ENCODE measurements around the gene CUEDC1. TPM values are rescaled to one million over a fixed set of nuclear protein-coding genes. Genes with fewer than 3 reads are reported as not detected.

Gene CUEDC1
- total and polyA plus RNA-seq, 9 of the 15 experiments (the other 6 are each of a cell fraction or from before 2014, with no cell fraction given): 0.20 to 4.1 (median 1.6) TPM; not detected in 1

DNA sequence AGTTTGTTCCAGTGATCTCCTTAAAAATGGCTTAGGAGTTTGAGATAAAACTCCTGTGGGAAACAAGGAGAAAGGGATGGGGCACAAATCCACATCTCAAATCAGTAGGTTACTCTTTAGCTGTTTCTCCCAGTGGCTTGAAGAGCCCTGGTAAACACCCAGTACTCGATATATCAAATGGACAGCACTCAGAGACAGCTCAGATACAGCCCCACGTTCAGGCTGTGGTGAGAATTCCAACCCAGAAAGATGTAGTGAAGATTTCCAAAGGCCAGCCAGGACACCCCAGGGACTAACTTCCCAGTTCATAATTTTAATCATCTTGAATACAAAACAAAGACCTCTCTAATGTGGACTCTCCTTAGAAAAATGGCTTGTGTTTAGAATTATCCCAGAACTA, 39.2 kb upstream of the CUEDC1 start (continued):
- TF ChIP-seq, protein P1, sequence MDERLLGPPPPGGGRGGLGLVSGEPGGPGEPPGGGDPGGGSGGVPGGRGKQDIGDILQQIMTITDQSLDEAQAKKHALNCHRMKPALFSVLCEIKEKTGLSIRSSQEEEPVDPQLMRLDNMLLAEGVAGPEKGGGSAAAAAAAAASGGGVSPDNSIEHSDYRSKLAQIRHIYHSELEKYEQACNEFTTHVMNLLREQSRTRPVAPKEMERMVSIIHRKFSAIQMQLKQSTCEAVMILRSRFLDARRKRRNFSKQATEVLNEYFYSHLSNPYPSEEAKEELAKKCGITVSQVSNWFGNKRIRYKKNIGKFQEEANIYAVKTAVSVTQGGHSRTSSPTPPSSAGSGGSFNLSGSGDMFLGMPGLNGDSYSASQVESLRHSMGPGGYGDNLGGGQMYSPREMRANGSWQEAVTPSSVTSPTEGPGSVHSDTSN (CRISPR knock-in tag; IDR thresholded peaks at IDR 0.05; ENCODE audit: low read depth): no peak
- TF ChIP-seq, protein P1 (tag; conservative IDR thresholded peaks at IDR 0.05; ENCODE audit: low read depth): peak; percentile 45; the same call in 1 of the 2 replicates
- no peak for TF ChIP-seq NFXL1 (CRISPR knock-in tag; IDR thresholded peaks at IDR 0.05)

DNA sequence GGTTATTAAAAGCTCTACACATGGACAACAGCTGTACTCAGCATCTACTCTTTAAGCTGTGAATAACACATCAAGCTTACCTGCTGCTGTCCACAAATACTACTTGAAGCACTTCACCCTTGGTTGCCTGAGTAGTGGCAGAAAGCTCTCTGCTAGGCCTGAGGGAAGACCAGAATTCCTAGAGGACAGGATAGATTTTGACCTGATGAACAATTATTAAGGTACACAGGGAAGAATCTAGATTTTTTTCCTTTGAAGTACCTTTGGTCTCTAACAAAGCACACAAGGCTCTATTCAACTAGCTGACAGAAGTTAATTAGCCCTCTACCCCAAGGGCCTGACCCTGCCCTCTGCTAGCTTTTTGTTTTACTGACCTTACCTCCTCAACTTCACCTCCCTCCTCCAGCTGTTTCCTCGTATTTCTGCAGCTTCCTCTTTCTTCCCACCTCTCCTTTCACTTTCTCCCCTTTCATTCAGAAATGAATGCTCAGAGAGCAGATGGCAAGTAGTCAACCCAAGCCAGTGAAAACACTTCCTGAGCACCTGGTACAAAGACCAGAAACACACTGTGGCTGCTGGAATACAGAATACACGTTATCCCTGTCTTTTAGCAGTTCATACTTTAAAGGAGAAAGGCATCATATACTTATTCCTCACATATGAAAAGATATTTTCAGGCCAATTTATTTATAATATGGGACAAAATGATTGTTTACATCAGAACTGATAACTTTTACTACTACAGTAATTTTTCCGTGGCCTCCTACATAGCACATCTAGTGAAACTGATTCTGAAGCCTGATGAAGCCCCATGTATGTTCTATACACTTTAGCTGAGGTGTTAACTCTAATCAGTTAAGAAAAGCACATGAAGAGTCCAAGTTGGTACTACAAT, 38.5 kb upstream of the CUEDC1 start:
- Histone ChIP-seq H3K36me3 (ENCODE audit: control insufficient read depth, insufficient read depth, low read length) (peaks cover 13% of the 10 kb centered on the region; the same call in 1 of the 3 replicates), H3K4me2 (ENCODE audit: insufficient read depth, low read length) (no peak overlapping the region), H3K4me1 (replicated peaks in 1 of 2; ENCODE audit: control insufficient read depth in 2 of 2, insufficient read depth in 2 of 2, low read length in 2 of 2) (peaks cover 3 to 43% of the 10 kb centered on the region in 2 experiments; a peak in 4 of 5 replicates), H3K27ac (ENCODE audit: extremely low read depth, low read depth, low read length) (no peak overlapping the region), H2AFZ (ENCODE audit: low read depth, low read length) (no peak overlapping the region), H3K4me3 (no peak overlapping the region), H4K20me1 (replicated peaks; ENCODE audit: control insufficient read depth, insufficient read depth, low read length) (no peaks in the 10 kb centered on the region; the same call in 1 of the 2 replicates), H3K27me3 (ENCODE audit: control insufficient read depth in 2 of 2, insufficient read depth in 2 of 2, low read length in 2 of 2) (no peaks in the 10 kb centered on the region), H3K9ac (ENCODE audit: insufficient read depth in 1 of 2, low read depth in 2 of 2, low read length in 2 of 2) (no peak overlapping the region), H3K9me1 (ENCODE audit: control insufficient read depth, insufficient read depth, low read length) (peaks cover 3% of the 10 kb centered on the region), H3K79me2 (ENCODE audit: control insufficient read depth, insufficient read depth, low read length) (no peaks in the 10 kb centered on the region), H3K9me3 (replicated peaks; ENCODE audit: control insufficient read depth, insufficient read depth, low read depth, low read length) (no peaks in the 10 kb centered on the region)
- no TSS peak for BruUV-seq (replicated peaks)
- FAIRE-seq (no peak), DNase-seq (ENCODE audit: extremely low read depth in 1 of 4, low spot score in 3 of 4) (no peak), ATAC-seq (peak; percentile 3; the same call in 1 of the 3 replicates)
- in situ Hi-C loops (cut with MboI) (no loop called here), intact Hi-C loops (cut with micrococcal nuclease) (loop anchor here (2.0 kb wide), 1 partner anchor 43 kb away; no protein-coding TSS in a partner anchor)
- CTCF ChIA-PET (ENCODE audit: low intra/inter-chr PET ratio): interaction anchor here (1.4 kb wide), 1 partner anchor 100 kb away, joined by 4 read pairs; no protein-coding TSS in a partner anchor
- POLR2A ChIA-PET: interaction anchor here (0.6 to 7.6 kb wide), 20 partner anchors 8 to 194 kb away, joined by 3 to 82 read pairs (median 4); partner anchors contain the start of genes MRPS23 and SRSF1
- 27% methylated on average over 3 of the region's 3 CpGs for WGBS (ENCODE audit: insufficient coverage, low coverage, missing lambda C conversion rate)
- TF ChIP-seq ZBTB7A (IDR thresholded peaks at IDR 0.05; ENCODE audit: borderline replicate concordance, control insufficient read depth, low read depth, low read length) (no peak), KDM5B (IDR thresholded peaks at IDR 0.05; ENCODE audit: insufficient replicate concordance, low read depth, low read length) (peak; percentile 14), KLF1 (tag; IDR thresholded peaks at IDR 0.05) (no peak), IFI16 (CRISPR knock-in tag; IDR thresholded peaks at IDR 0.05) (no peak), HSF4 (CRISPR knock-in tag; IDR thresholded peaks at IDR 0.05; ENCODE audit: borderline replicate concordance) (no peak), NR2C1 (IDR thresholded peaks at IDR 0.05) (peak; percentile 29; the same call in 1 of the 2 replicates), NR2C1 (tag; IDR thresholded peaks at IDR 0.05) (no peak), HDAC3 (IDR thresholded peaks at IDR 0.05; ENCODE audit: borderline replicate concordance, partially characterized antibody) (peak; percentile 9), SPI1 (IDR thresholded peaks at IDR 0.05; ENCODE audit: borderline replicate concordance, low read depth, low read length) (peak; percentile 59; the same call in 1 of the 2 replicates), ZNF384 (IDR thresholded peaks at IDR 0.05; ENCODE audit: low read depth, low read length) (no peak), SMARCC2 (IDR thresholded peaks at IDR 0.05; ENCODE audit: low read depth) (no peak), ZNF785 (CRISPR knock-in tag; IDR thresholded peaks at IDR 0.05) (no peak), MYNN (IDR thresholded peaks at IDR 0.05) (0 out of 2 replicates have a peak, but pooled peaks have one; percentile 23), MYNN (CRISPR knock-in tag; IDR thresholded peaks at IDR 0.05) (no peak), POLR2A (conservative IDR thresholded peaks at IDR 0.05) (peak; percentile 63), POLR2B (IDR thresholded peaks at IDR 0.05; ENCODE audit: low read depth, partially characterized antibody) (peak; percentile 16)
